Thyroid gland (tissue), 4 donors: ENCODE results near the gene IMPA2. TPM values are rescaled to one million over a fixed set of nuclear protein-coding genes. Genes with fewer than 3 reads are reported as not detected.

Experiments
- DNase-seq, 2 donors: peaks; one replicate each; pipeline ENCODE4 v3.0.0-alpha.2; 2019
- H3K27ac ChIP-seq, 3 donors: fragments of 200-600 bp; sonication (generic); 1 replicate in 2 of 3; 2 replicates in 1 of 3; pipeline ENCODE4 v1.5.1; 2016 to 2019; ENCODE audit warnings: mild to moderate bottlenecking in 1 of 3, moderate library complexity in 1 of 3
- H3K27me3 ChIP-seq: fragments of 200-600 bp; sonication (generic); one replicate; pipeline ENCODE4 v1.5.1; 2019
- H3K36me3 ChIP-seq, 2 donors: fragments of 200-600 bp; sonication (generic); one replicate each; pipeline ENCODE4 v1.5.1; 2016 to 2019
- H3K4me1 ChIP-seq, 2 donors: fragments of 200-600 bp; sonication (generic); one replicate each; pipeline ENCODE4 v1.5.1; 2017 to 2019
- H3K4me3 ChIP-seq, 3 donors: fragments of 200-600 bp; sonication (generic); replicated peaks in 1 of 3; 1 replicate in 2 of 3; 2 replicates in 1 of 3; pipeline ENCODE4 v1.5.1; 2016; ENCODE audit warnings: mild to moderate bottlenecking in 1 of 3
- H3K9me3 ChIP-seq: fragments of 200-600 bp; sonication (generic); one replicate; pipeline ENCODE4 v1.5.1; 2017
- POLR2A ChIP-seq, 2 donors: fragments of 450-650 bp; IDR thresholded peaks; one replicate each; pipeline ENCODE4 v1.6.1; 2017; ENCODE audit warnings: antibody characterized with exemption in 2 of 2, mild to moderate bottlenecking in 2 of 2, moderate library complexity in 1 of 2
- WGBS, 2 donors: methylation state at CpG; one replicate each; pipeline ENCODE4 v1.1.5; 2017; 5-methylcytosine and 5-hydroxymethylcytosine counted together
- intact Hi-C: fragments of 100-400 bp; cut with DNase I; formaldehyde crosslinking; loops from one replicate; pipeline ENCODE4 v1.15.1; 2023
- total RNA-seq, 4 donors: library from RNA; depleted of rRNA; stranded (reverse); fragments of >200 nt; gene quantifications; one replicate each; pipeline ENCODE4 v1.2.3, GENCODE V29; 2016
- TF ChIP-seq, protein P1 (sequence below), 6 experiments: fragments of 200-600 bp in 3 of 6; fragments of 450-650 bp in 3 of 6; sonication (generic) in 3 of 6; IDR thresholded peaks; one replicate each; pipeline ENCODE4 v1.5.1; 2016 to 2019; ENCODE audit warnings: antibody characterized with exemption in 6 of 6, mild to moderate bottlenecking in 2 of 6, inconsistent platforms in 1 of 6, moderate library complexity in 1 of 6

The IMPA2 gene
- total RNA-seq, 4 donors from 2014 or later: 42.5 to 75.8 (median 54.3) TPM

DNA sequence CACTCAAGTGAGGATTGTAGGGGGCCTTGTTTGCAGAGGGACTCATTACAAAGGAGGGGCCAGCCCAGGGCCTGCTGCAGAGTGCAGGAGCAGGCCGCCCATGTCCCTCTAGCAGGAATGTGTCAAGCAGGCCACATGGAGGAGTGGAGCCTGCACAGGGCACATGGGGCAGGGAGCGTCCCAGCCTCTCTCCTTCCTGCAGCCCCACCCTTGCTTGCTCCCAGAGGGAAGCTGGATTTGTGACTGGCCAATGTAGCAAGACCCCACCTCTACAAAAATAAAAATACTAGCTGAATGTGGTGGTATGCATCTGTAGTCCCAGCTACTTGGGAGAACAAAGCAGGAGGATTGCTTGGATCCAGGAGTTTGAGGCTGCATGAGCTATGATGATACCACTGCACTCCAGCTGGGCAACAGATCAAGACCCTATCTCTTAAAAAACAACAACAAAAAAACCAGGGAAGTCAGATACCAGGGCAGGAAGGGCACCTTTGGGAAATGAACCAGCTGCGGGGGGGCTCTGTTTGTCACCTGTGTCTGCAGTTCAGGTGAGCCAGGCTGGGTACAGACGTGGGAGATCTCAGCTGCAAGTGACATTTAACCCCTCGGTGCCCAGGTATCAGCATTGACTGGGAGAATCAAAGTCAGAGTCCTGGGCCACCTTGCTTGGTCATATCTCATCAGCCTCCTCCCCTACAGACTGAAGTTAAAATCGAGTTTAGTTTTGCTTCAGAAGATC is 27.7 kb downstream of the IMPA2 start:
- no peaks in the 10 kb centered on the region for H3K36me3 ChIP-seq
- TF ChIP-seq, protein P1, sequence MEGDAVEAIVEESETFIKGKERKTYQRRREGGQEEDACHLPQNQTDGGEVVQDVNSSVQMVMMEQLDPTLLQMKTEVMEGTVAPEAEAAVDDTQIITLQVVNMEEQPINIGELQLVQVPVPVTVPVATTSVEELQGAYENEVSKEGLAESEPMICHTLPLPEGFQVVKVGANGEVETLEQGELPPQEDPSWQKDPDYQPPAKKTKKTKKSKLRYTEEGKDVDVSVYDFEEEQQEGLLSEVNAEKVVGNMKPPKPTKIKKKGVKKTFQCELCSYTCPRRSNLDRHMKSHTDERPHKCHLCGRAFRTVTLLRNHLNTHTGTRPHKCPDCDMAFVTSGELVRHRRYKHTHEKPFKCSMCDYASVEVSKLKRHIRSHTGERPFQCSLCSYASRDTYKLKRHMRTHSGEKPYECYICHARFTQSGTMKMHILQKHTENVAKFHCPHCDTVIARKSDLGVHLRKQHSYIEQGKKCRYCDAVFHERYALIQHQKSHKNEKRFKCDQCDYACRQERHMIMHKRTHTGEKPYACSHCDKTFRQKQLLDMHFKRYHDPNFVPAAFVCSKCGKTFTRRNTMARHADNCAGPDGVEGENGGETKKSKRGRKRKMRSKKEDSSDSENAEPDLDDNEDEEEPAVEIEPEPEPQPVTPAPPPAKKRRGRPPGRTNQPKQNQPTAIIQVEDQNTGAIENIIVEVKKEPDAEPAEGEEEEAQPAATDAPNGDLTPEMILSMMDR (IDR thresholded peaks at IDR 0.05): no peak

DNA sequence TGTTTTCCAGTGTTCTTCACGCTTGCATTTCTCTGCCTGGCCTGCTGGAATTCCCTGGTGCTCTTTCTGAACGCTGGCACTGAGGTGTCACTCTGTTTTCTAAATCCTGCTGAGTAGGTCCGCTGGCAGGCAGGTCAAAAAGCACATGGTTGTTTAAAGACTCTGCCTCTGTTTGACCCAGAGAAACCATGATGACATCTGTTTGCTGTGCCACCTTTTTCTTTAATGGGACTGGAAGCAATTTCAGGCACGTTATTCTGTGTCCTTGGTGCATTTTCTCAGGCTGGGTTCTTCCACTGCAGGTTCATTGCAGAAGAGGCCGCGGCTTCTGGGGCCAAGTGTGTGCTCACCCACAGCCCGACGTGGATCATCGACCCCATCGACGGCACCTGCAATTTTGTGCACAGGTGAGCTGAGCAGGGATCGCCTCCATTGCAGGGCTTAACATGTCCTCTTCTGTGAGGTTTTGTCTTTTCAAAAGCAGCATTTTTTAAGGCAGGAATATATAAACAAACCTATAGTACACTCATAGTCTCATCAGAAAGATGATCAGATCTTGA is 28.4 kb downstream of the IMPA2 start:
- TF ChIP-seq POLR2A (IDR thresholded peaks at IDR 0.05): no peak
- TF ChIP-seq, protein P1 (IDR thresholded peaks at IDR 0.05): peak in 1 of 6 experiments; percentile 12
- intact Hi-C loops: no loop called here
- 52 to 61% methylated on average over 12 of the region's 12 CpGs for WGBS, 2 donors
- H3K9me3 ChIP-seq: no peaks in the 10 kb centered on the region
- peak overlapping the region; percentile 9 to 95 (median 92) for H3K27ac ChIP-seq
- DNase-seq: peak in 1 of 2 donors; percentile 50
- no peaks in the 10 kb centered on the region for H3K36me3 ChIP-seq
- peaks cover 56 to 92% of the 10 kb centered on the region in 2 donors for H3K4me1 ChIP-seq
- H3K4me3 ChIP-seq: no peak overlapping the region
- H3K27me3 ChIP-seq: no peaks in the 10 kb centered on the region

More for the DNA sequence above, 27.7 kb downstream of the IMPA2 start:
- Histone ChIP-seq H3K9me3 (no peaks in the 10 kb centered on the region), H3K4me3 (no peak overlapping the region), H3K27ac (peak overlapping the region in 1 of 3 donors; percentile 95), H3K4me1 (peaks cover 49 to 86% of the 10 kb centered on the region in 2 donors), H3K27me3 (no peaks in the 10 kb centered on the region)
- 66 to 67% methylated on average over 6 of the region's 6 CpGs for whole genome bisulfite sequencing, 2 donors
- intact Hi-C loops: no loop called here
- no peak for DNase-seq

DNA sequence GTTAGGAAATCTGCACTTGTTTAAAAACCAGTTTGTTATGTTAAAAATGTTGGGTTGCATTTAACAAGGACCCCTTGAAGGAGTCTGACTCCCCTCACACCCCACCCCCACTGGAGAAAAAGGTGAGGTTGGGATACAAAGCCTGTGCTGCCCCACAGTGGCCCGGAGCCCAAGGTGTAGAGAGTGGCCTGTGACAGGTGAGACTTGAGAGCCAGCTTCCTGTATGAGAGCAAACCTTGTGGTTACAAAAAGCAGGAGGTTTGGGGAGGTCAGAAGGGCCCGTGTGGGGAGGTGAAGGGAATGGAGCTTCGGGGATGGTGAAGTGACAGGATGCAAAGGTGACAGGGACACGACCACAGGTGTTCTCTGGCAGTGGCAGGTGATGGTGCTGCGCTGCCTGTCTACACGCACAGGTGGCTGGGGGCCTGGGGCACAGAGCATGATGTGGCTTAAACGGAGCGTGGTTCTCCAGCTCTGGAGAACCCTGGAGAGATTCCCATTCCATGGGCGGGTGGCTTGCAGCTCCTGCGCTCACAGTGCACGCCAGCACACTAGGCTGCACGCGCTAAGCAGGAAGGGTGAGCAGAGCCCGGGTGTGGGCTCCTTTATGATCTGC is 29.0 kb downstream of the IMPA2 start:
- H3K9me3 ChIP-seq: no peaks in the 10 kb centered on the region
- WGBS, 2 donors: 68 to 71% methylated on average over 9 to 10 of the region's 14 CpGs
- intact Hi-C loops: no loop called here
- peaks cover 62 to 93% of the 10 kb centered on the region in 2 donors for H3K4me1 ChIP-seq
- TF ChIP-seq, protein P1 (IDR thresholded peaks at IDR 0.05): peak in 4 of 6 experiments; percentile 14 to 34 (median 19)
- TF ChIP-seq POLR2A (IDR thresholded peaks at IDR 0.05): no peak
- H3K27me3 ChIP-seq: no peaks in the 10 kb centered on the region
- peak; percentile 53 to 74 for DNase-seq
- H3K27ac ChIP-seq: peak overlapping the region; percentile 9 to 95 (median 92)
- no peaks in the 10 kb centered on the region for H3K36me3 ChIP-seq
- no peak overlapping the region for H3K4me3 ChIP-seq

DNA sequence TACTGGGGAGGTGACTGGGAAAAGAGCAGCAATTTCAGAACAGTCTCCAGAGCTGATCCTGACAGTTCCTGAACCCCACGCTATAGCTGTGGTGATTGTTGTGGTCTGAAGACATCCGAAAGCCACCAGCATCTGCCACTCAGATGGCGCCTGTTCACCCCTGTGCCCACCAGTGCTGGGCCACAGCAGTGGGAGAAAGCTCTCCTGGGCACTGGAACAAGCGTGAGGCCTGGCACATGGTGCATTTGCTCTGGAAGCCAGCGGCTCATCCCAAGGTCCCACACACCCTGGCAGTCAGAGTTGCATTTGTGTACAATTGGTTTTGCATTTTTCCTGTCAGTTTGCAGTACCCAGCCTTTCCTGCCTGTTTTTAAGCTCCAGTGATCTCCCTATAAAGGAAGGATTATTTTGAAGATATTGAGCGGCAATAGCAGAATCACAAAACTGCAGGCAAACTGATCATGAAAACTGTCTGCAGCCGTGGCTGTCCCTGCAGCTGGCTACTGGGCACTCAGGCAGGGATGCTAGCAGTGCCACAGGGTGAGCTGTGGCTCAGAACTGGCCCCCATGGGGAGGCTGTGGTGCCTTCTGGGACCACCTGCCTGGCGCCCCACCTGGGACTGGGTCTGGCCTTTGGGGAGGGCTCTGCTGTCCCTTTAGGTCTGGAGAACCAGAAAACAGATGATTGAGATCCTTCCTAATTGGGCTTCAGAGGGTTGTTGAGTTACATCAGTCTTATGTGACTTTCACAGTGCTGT is 30.1 kb downstream of the IMPA2 start:
- no peaks in the 10 kb centered on the region for H3K9me3 ChIP-seq
- no peaks in the 10 kb centered on the region for H3K36me3 ChIP-seq
- no peaks in the 10 kb centered on the region for H3K27me3 ChIP-seq
- TF ChIP-seq, protein P1 (IDR thresholded peaks at IDR 0.05): no peak
- no peak for TF ChIP-seq POLR2A (IDR thresholded peaks at IDR 0.05)
- H3K27ac ChIP-seq: peak overlapping the region; percentile 89 to 95 (median 92)
- intact Hi-C loops: no loop called here
- 74 to 94% methylated on average over 5 to 8 of the region's 8 CpGs for WGBS, 2 donors
- peaks cover 71 to 91% of the 10 kb centered on the region in 2 donors for H3K4me1 ChIP-seq
- no peak for DNase-seq
- peak overlapping the region in 1 of 3 donors; percentile 0 for H3K4me3 ChIP-seq
